GM19452 (cell line): ENCODE data around the gene NDUFS6.
"Not testable (repeated sequence)": the region's sequence is repeated elsewhere in the genome, so short reads cannot be mapped to it uniquely, and the experiment has no call there.

Experiments used
- ATAC-seq: cut with Tn5 transposase; IDR thresholded peaks from one replicate; pipeline ENCODE4 v1.9.1; 2021; ENCODE audit not compliant: unreplicated experiment

Gene NDUFS6

DNA sequence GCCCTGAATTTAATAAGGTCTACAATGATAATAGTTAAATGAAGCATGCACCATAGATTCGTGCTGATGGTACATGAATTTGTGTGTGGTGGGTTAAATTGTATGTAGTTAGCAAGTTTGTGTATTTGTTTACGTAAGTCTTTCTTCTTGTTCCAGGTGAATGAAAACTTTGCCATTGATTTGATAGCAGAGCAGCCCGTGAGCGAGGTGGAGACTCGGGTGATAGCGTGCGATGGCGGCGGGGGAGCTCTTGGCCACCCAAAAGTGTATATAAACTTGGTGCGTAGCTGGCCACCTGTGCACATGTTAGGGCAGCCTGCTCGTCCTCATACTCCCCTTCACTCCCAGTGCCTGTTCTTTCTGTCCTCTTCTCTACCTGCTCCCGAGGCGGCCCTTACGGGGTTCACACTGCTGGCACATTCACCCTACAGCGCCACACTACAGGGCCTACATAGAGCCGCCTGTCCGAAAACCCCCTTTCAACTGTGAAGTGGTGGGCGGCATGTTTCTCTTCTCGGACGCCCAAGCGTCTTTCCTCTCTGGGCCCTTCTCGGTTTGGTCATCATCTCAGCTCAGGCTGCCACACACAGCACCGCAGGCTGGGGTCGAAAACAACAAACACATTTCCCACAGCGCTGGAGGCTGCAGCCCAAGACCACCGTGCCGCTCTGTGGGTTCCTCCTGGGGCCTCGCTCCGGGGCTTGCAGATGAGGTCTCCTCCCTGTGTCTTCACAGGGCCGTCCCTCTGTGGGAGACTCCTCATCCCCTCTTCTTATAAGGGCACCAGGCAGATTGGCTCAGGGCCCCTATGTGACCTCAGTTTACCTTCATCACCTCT lies 13.2 kb downstream of the NDUFS6 start:
- no peak for ATAC-seq

DNA sequence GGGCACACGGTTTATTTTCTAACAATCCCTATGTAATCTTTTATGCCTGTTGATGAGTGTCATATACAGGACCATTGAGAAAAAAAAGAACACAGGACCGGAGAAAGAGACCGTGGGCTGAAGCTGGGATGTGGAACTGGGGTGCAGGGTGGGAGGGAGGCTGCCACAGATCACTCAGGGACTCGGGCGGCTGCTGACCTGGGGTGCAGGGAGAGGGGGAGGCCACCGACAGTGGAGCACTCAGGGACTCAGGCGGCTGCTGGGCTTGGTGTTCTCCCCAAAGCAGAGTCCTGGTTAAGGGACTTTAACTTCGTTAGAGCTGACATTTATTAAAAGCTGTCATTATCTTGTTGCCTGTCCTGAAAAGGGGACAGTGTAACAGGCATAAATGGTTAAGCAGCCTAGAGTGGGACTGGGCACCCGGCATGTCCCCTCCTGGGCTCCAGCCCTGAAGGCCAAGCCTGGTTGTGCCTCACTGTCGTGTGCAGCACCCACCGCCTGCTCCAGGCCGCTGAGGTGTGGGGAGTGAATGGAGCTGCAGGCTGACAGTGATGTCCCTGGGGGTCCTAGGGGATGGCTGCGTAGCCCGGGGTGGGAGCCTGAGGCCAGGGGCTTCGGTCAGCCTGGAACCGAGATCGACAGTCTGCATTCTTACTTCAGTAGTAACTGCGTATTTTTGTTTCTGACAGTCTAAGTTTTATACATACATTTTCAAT lies 14.0 kb downstream of the NDUFS6 start:
- no peak for ATAC-seq

DNA sequence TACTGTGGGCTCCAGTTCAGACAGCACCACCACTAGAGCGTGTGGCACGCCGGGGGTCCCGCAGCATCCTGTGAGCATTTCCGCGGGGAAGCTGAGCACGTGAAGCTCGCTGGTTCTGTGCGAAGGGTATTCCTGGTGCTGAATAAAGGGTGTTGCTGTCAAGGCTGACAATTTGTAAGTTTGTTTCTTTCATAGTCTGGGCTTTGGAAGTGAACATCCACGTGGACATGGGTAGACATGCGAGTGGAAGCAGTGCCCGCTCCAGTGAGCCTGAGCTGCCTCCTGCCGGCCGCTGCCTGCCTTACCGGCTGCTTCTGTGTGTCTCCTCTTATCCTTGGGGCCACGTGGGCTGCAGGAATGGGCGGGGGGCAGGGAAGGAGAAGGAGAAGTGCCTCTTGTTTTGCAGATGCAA lies 14.7 kb downstream of the NDUFS6 start:
- no peak for ATAC-seq

DNA sequence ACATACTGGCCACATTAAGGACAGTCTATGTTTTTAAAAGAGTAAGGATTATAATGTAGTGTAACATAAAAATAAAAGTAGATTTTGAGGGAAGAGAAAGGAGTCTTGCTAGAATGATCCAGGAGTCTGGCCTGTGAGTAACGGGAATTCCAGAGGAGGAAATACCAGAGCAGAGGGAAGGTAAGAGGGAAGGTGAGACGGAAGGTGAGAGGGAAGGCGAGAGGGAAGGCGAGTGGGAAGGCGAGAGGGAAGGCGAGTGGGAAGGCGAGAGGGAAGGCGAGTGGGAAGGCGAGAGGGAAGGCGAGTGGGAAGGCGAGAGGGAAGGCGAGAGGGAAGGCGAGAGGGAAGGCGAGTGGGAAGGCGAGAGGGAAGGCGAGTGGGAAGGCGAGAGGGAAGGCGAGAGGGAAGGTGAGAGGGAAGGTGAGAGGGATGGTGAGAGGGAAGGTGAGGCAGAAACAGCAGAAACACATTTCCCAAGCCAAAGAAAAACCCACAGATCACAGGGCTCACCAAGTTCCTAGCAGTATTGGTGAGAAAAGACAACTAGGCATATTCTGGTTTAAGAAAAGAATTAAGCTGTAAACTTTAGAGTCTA lies 15.4 kb downstream of the NDUFS6 start:
- not testable (repeated sequence) for ATAC-seq

GRCh38 chr5:1817261-1818043 lies 16.2 kb downstream of the NDUFS6 start:
- no peak for ATAC-seq

GRCh38 chr5:1818784-1819183 lies 17.6 kb downstream of the NDUFS6 start:
- no peak for ATAC-seq

- ATAC-seq: no peak
Observed at GRCh38 chr5:1819458-1819857, 18.3 kb downstream of the NDUFS6 start.

GRCh38 chr5:1820381-1820780 lies 19.2 kb downstream of the NDUFS6 start:
- ATAC-seq: no peak

GRCh38 chr5:1820926-1821325 lies 19.7 kb downstream of the NDUFS6 start:
- no peak for ATAC-seq

GRCh38 chr5:1821862-1822261 lies 20.7 kb downstream of the NDUFS6 start:
- no peak for ATAC-seq

- ATAC-seq: no peak
Observed at GRCh38 chr5:1823381-1824034, 22.3 kb downstream of the NDUFS6 start.

- no peak for ATAC-seq
Observed at GRCh38 chr5:1824109-1824821, 23.1 kb downstream of the NDUFS6 start.

GRCh38 chr5:1824903-1825841 lies 24.0 kb downstream of the NDUFS6 start:
- ATAC-seq: no peak

- ATAC-seq: no peak
Observed at GRCh38 chr5:1826235-1826980, 25.2 kb downstream of the NDUFS6 start.

- ATAC-seq: no peak
Observed at GRCh38 chr5:1827025-1827885, 26.0 kb downstream of the NDUFS6 start.

DNA sequence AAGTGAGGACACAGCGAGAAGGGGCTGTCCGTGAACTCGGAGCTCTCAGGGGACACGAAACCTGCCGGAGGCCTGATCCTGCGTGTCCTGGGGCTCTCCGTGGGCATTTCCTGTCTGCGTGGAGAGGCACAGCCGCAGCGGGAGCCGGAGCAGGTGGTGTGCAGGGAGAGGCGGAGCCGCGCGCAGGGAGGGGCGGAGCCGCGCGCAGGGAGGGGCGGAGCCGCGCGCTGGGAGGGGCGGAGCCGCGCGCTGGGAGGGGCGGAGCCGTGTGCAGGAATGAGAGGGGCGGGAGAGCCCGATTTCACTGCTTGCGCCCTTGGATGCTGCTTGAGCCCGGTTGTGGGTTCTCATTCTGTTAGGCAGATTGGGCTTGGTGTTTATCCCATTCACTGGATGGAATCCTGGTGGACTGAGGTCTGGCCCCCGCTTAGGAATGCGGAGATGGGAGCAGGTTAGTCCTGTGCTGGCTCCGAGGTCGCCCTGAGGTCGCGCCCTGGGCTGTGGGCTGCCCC lies 26.7 kb downstream of the NDUFS6 start:
- no peak for ATAC-seq

DNA sequence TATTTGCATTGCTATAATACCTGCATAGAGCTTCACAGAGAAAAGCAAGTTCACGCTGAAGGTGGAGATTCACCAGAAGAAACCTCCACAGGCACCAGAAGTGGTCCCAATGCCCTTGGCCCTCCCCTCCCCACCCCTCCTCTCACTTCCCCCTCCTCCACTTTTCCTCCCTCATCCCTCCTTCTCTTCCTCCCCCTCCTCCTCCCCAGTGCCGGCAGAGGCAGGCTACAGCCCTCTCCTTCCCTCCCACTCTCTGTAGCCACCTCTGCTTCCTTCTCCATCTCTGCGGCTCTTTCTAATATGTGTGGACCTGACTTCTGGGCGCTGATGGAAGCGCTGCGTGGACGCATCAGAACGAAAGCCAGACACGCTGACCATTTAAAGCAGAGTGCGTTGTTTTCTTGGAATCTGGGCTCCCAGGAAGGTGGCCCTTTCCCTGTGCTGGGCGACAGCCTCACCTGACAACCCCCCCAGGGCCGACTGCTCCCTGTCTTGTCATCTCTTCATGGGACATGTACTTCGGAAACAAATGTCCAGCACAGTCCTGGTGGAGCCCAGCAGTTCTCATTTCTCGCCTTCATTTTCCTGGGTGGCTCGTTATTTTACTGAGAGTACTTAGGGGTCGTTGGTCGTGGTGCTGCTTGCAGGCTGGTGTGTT lies 29.5 kb downstream of the NDUFS6 start:
- ATAC-seq: no peak
